Esophagus muscularis mucosa (tissue), 3 donors: ENCODE data around the gene TEKT1.
"Not testable (repeated sequence)": the region's sequence is repeated elsewhere in the genome, so short reads cannot be mapped to it uniquely, and the experiment has no call there.

ENCODE experiments used
- POLR2A ChIP-seq: fragments of 450-650 bp; IDR thresholded peaks from one replicate; pipeline ENCODE4 v1.6.1; 2017; ENCODE audit warnings: antibody characterized with exemption, moderate library complexity, mild to moderate bottlenecking, low read depth
- POLR2AphosphoS5 ChIP-seq, 2 donors: sonication (generic); formaldehyde crosslinking; IDR thresholded peaks; one replicate each; pipeline ENCODE4 v1.6.1; 2017; ENCODE audit warnings: antibody characterized with exemption in 2 of 2
- TF ChIP-seq, protein P1 (sequence below), 3 experiments: fragments of 200-600 bp in 2 of 3; fragments of 450-650 bp in 1 of 3; sonication (generic) in 2 of 3; IDR thresholded peaks; one replicate each; pipeline ENCODE4 v1.5.1; 2017 to 2019; ENCODE audit warnings: antibody characterized with exemption in 3 of 3, mild to moderate bottlenecking in 2 of 3, moderate library complexity in 1 of 3

DNA sequence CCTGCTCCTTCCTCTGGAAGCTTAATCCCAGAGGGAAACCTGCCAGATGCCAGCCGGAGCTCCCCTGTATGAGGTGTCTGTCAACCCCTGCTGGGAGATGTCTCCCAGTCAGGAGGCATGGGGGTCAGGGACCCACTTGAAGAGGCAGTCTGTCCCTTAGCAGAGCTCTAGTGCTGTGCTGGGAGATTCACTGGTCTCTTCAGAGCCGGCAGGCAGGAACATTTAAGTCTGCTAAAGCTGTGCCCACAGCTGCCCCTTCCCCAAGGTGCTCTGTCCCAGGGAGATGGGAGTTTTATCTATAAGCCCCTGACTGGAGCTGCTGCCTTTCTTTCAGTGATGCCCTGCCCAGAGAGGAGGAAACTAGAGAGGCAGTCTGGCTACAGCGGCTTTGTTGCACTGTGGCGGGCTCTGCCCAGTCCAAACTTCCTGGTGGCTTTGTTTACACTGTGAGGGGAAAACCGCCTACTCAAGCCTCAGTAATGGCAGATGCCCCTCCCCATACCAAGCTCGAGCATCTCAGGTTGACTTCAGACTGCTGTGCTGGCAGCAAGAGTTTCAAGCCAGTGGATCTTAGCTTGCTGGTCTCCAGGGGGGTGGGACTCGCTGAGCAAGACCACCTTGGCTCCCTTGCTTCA is 17.1 kb upstream of the TEKT1 start:
- TF ChIP-seq, protein P1, sequence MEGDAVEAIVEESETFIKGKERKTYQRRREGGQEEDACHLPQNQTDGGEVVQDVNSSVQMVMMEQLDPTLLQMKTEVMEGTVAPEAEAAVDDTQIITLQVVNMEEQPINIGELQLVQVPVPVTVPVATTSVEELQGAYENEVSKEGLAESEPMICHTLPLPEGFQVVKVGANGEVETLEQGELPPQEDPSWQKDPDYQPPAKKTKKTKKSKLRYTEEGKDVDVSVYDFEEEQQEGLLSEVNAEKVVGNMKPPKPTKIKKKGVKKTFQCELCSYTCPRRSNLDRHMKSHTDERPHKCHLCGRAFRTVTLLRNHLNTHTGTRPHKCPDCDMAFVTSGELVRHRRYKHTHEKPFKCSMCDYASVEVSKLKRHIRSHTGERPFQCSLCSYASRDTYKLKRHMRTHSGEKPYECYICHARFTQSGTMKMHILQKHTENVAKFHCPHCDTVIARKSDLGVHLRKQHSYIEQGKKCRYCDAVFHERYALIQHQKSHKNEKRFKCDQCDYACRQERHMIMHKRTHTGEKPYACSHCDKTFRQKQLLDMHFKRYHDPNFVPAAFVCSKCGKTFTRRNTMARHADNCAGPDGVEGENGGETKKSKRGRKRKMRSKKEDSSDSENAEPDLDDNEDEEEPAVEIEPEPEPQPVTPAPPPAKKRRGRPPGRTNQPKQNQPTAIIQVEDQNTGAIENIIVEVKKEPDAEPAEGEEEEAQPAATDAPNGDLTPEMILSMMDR (IDR thresholded peaks at IDR 0.05) = not testable (repeated sequence)
- TF ChIP-seq POLR2A; POLR2AphosphoS5 (IDR thresholded peaks at IDR 0.05): not testable (repeated sequence)
